Measurements from ENCODE around the gene NT5C3A. TPM values are rescaled to one million over a fixed set of nuclear protein-coding genes. Genes with fewer than 3 reads are reported as not detected.

Gene NT5C3A
- total and polyA plus RNA-seq, 9 of the 15 experiments (the other 6 are each of a cell fraction or from before 2014, with no cell fraction given), result 18.6 to 60.1 (median 40.0) TPM

- TF ChIP-seq CHD2 (IDR thresholded peaks at IDR 0.05; ENCODE audit: low read depth, low read length) (no peak), KDM4B (IDR thresholded peaks at IDR 0.05; ENCODE audit: borderline replicate concordance in 2 of 2, low read depth in 1 of 2) (no peak), NCOR1 (IDR thresholded peaks at IDR 0.05) (no peak), PCBP2 (IDR thresholded peaks at IDR 0.05; ENCODE audit: low read depth, low read length, poor library complexity, severe bottlenecking) (no peak), U2AF2 (optimal IDR thresholded peaks at IDR 0.05; ENCODE audit: low read depth, low read length) (no peak), ZNF253 (CRISPR knock-in tag; conservative IDR thresholded peaks at IDR 0.05) (no peak), GTF2A2 (tag; IDR thresholded peaks at IDR 0.05) (no peak), CREM (IDR thresholded peaks at IDR 0.05; ENCODE audit: low read depth) (no peak; the same call in 1 of the 2 replicates), ZNF354B (CRISPR knock-in tag; IDR thresholded peaks at IDR 0.05) (no peak), ZNF347 (CRISPR knock-in tag; IDR thresholded peaks at IDR 0.05; ENCODE audit: low read depth) (no peak), FOS (IDR thresholded peaks at IDR 0.05; ENCODE audit: extremely low read depth, insufficient read length) (no peak), HDAC1 (IDR thresholded peaks at IDR 0.05) (no peak), KAT2B (IDR thresholded peaks at IDR 0.05; ENCODE audit: low read depth, low read length) (no peak), TCF3 (CRISPR knock-in tag; IDR thresholded peaks at IDR 0.05) (no peak), CEBPZ (IDR thresholded peaks at IDR 0.05; ENCODE audit: borderline replicate concordance, low read depth, low read length) (no peak), ZNF124 (CRISPR knock-in tag; IDR thresholded peaks at IDR 0.05) (no peak), ZNF785 (CRISPR knock-in tag; IDR thresholded peaks at IDR 0.05) (no peak), ZZZ3 (IDR thresholded peaks at IDR 0.05) (no peak), RBM34 (IDR thresholded peaks at IDR 0.05; ENCODE audit: borderline replicate concordance, insufficient read depth, low read length) (no peak), EHMT2 (IDR thresholded peaks at IDR 0.05) (no peak), SRSF9 (IDR thresholded peaks at IDR 0.05; ENCODE audit: borderline replicate concordance, low read depth, low read length) (no peak)
- TF ChIP-seq, protein P1, sequence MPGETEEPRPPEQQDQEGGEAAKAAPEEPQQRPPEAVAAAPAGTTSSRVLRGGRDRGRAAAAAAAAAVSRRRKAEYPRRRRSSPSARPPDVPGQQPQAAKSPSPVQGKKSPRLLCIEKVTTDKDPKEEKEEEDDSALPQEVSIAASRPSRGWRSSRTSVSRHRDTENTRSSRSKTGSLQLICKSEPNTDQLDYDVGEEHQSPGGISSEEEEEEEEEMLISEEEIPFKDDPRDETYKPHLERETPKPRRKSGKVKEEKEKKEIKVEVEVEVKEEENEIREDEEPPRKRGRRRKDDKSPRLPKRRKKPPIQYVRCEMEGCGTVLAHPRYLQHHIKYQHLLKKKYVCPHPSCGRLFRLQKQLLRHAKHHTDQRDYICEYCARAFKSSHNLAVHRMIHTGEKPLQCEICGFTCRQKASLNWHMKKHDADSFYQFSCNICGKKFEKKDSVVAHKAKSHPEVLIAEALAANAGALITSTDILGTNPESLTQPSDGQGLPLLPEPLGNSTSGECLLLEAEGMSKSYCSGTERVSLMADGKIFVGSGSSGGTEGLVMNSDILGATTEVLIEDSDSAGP (CRISPR knock-in tag; IDR thresholded peaks at IDR 0.05), result no peak
- TF ChIP-seq, protein P2, sequence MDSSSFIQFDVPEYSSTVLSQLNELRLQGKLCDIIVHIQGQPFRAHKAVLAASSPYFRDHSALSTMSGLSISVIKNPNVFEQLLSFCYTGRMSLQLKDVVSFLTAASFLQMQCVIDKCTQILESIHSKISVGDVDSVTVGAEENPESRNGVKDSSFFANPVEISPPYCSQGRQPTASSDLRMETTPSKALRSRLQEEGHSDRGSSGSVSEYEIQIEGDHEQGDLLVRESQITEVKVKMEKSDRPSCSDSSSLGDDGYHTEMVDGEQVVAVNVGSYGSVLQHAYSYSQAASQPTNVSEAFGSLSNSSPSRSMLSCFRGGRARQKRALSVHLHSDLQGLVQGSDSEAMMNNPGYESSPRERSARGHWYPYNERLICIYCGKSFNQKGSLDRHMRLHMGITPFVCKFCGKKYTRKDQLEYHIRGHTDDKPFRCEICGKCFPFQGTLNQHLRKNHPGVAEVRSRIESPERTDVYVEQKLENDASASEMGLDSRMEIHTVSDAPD (CRISPR knock-in tag; IDR thresholded peaks at IDR 0.05), result no peak
These were observed 46.6 kb upstream of the NT5C3A start, which contains the start of gene RP9 (continued) for GRCh38 chr7:33109005-33109757.
